ENCODE data around the gene CYSLTR2. TPM values are rescaled to one million over a fixed set of nuclear protein-coding genes. Genes with fewer than 3 reads are reported as not detected.
A peak's percentile ranks its signal among the peaks of the same experiment; 100 is the strongest.

Gene CYSLTR2
- total and polyA plus RNA-seq, 2 experiments from 2014 or later: not detected

DNA sequence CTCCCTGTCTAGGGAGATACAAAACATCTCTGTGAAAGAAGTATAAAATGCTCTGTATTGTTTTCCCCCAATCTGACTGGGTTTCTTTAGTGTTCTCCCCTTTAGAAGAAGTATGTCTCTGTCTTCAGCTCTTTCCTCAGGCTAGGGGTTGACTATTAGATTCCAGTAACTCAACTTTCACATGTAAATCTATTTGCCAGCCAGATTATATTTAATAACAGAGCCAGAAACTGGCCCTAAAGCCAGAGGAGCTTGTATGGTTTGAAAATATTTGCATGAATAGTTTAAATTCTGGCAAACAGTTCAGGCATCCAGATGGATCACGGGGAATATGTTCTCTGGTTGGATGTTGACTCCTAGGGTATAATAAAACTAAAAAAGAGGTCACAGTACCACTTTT is 22.3 kb upstream of the CYSLTR2 start:
- 35 to 48% methylated on average over 1 of the region's 1 CpG for whole genome bisulfite sequencing, 2 experiments (ENCODE audit: low coverage in 1 of 2, low lambda C conversion rate in 2 of 2, missing lambda C conversion rate in 2 of 2)
- Histone ChIP-seq H3K27ac (no peak overlapping the region), H2AFZ (no peak overlapping the region), H3K4me3 (no peak overlapping the region), H4K20me1 (ENCODE audit: insufficient read depth) (no peaks in the 10 kb centered on the region), H3K4me2 (ENCODE audit: unreplicated experiment) (no peak overlapping the region), H3K9ac (no peak overlapping the region), H3K36me3 (ENCODE audit: low read depth) (no peaks in the 10 kb centered on the region), H3K9me2 (ENCODE audit: insufficient read depth) (no peaks in the 10 kb centered on the region), H3F3A (ENCODE audit: insufficient read depth) (no peaks in the 10 kb centered on the region), H3K79me2 (ENCODE audit: insufficient read depth) (no peaks in the 10 kb centered on the region), H3K27me3 (replicated peaks; ENCODE audit: insufficient read depth) (peaks cover 26% of the 10 kb centered on the region), H3K4me1 (ENCODE audit: insufficient read depth) (no peaks in the 10 kb centered on the region), H3K9me3 (ENCODE audit: low read depth) (no peaks in the 10 kb centered on the region)
- DNase-seq: no peak
- in situ Hi-C loops (cut with MboI): no loop called here
- no peak for TF ChIP-seq EZH2phosphoT487 (IDR thresholded peaks at IDR 0.05; ENCODE audit: insufficient read depth, low read depth)
- no peak for TF ChIP-seq EZH2 (IDR thresholded peaks at IDR 0.05; ENCODE audit: insufficient read depth, poor library complexity, severe bottlenecking)

DNA sequence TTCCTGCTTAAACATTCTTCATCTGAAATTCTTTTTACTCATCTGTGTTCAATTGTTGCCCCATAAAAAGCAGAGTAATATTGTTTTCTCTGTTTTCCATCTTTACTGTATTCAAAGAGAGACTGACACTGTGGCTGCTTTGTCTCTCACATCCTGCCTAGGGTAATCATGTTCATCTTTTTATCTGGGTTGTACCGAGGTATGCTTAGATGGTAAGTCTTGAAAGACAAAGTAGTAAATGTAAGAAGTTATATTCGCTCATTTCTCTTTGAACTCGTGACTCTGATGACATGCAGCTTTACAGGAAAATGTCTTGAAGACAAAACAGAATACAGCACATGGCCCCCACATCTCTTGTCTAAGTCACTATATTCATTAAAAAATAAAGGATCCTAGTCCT is 20.0 kb upstream of the CYSLTR2 start:
- Histone ChIP-seq H3K4me2 (ENCODE audit: unreplicated experiment) (no peak overlapping the region), H3K9me2 (ENCODE audit: insufficient read depth) (no peaks in the 10 kb centered on the region), H3K27me3 (replicated peaks; ENCODE audit: insufficient read depth) (peaks cover 26% of the 10 kb centered on the region), H3K4me1 (ENCODE audit: insufficient read depth) (no peaks in the 10 kb centered on the region), H3K27ac (no peak overlapping the region), H3K9me3 (ENCODE audit: low read depth) (no peaks in the 10 kb centered on the region), H3K4me3 (no peak overlapping the region), H3F3A (ENCODE audit: insufficient read depth) (no peaks in the 10 kb centered on the region), H4K20me1 (ENCODE audit: insufficient read depth) (no peaks in the 10 kb centered on the region), H3K36me3 (ENCODE audit: low read depth) (no peaks in the 10 kb centered on the region), H3K79me2 (ENCODE audit: insufficient read depth) (no peaks in the 10 kb centered on the region), H3K9ac (no peak overlapping the region), H2AFZ (no peak overlapping the region)
- TF ChIP-seq EZH2 (IDR thresholded peaks at IDR 0.05; ENCODE audit: insufficient read depth, poor library complexity, severe bottlenecking) (no peak), EZH2phosphoT487 (IDR thresholded peaks at IDR 0.05; ENCODE audit: insufficient read depth, low read depth) (no peak)
- in situ Hi-C loops (cut with MboI): no loop called here
- no peak for DNase-seq
- WGBS, 2 experiments (ENCODE audit: low coverage in 1 of 2, low lambda C conversion rate in 2 of 2, missing lambda C conversion rate in 2 of 2): 1 to 2% methylated on average over 3 of the region's 3 CpGs

- H3K79me2 ChIP-seq (ENCODE audit: insufficient read depth): no peaks in the 10 kb centered on the region
- no peak overlapping the region for H3K4me3 ChIP-seq
- H3K9ac ChIP-seq: no peak overlapping the region
- peaks cover 26% of the 10 kb centered on the region for H3K27me3 ChIP-seq (replicated peaks; ENCODE audit: insufficient read depth)
- TF ChIP-seq EZH2 (IDR thresholded peaks at IDR 0.05; ENCODE audit: insufficient read depth, poor library complexity, severe bottlenecking) (no peak), EZH2phosphoT487 (IDR thresholded peaks at IDR 0.05; ENCODE audit: insufficient read depth, low read depth) (no peak)
- H3K36me3 ChIP-seq (ENCODE audit: low read depth): no peaks in the 10 kb centered on the region
- in situ Hi-C loops (cut with MboI): no loop called here
- no peak overlapping the region for H2AFZ ChIP-seq
- no peak overlapping the region for H3K27ac ChIP-seq
- DNase-seq: no peak
- no peak overlapping the region for H3K4me2 ChIP-seq (ENCODE audit: unreplicated experiment)
- H3K4me1 ChIP-seq (ENCODE audit: insufficient read depth): no peaks in the 10 kb centered on the region
- H3K9me2 ChIP-seq (ENCODE audit: insufficient read depth): no peaks in the 10 kb centered on the region
- no peaks in the 10 kb centered on the region for H4K20me1 ChIP-seq (ENCODE audit: insufficient read depth)
- no peaks in the 10 kb centered on the region for H3K9me3 ChIP-seq (ENCODE audit: low read depth)
- no peaks in the 10 kb centered on the region for H3F3A ChIP-seq (ENCODE audit: insufficient read depth)
Observed at GRCh38 chr13:48634636-48635035, 19.1 kb upstream of the CYSLTR2 start.

DNA sequence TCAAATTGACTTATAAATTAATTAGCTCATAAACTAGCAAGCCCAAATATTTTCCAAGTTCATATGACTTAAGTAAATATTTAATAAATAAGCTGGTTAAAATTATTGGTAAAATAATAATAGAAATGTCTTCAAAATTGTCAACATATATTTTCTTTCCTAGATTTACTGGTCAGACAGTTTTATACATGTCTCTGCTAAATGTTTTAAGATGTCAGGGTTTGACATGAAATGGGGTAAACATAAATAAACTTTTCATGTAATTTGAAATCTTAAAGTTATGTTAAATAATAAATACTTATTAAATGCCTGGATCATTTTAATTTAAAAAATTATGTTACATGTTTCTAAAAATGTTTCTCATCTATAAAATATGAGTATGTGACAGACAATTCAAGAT is 18.3 kb upstream of the CYSLTR2 start:
- no peaks in the 10 kb centered on the region for H3K9me3 ChIP-seq (ENCODE audit: low read depth)
- no peaks in the 10 kb centered on the region for H3K9me2 ChIP-seq (ENCODE audit: insufficient read depth)
- no peak for DNase-seq
- peaks cover 26% of the 10 kb centered on the region for H3K27me3 ChIP-seq (replicated peaks; ENCODE audit: insufficient read depth)
- H3K4me2 ChIP-seq (ENCODE audit: unreplicated experiment): no peak overlapping the region
- H3K4me3 ChIP-seq: no peak overlapping the region
- in situ Hi-C loops (cut with MboI): no loop called here
- H3K4me1 ChIP-seq (ENCODE audit: insufficient read depth): no peaks in the 10 kb centered on the region
- H2AFZ ChIP-seq: no peak overlapping the region
- H4K20me1 ChIP-seq (ENCODE audit: insufficient read depth): no peaks in the 10 kb centered on the region
- H3K9ac ChIP-seq: no peak overlapping the region
- no peaks in the 10 kb centered on the region for H3K36me3 ChIP-seq (ENCODE audit: low read depth)
- no peak overlapping the region for H3K27ac ChIP-seq
- no peaks in the 10 kb centered on the region for H3F3A ChIP-seq (ENCODE audit: insufficient read depth)
- H3K79me2 ChIP-seq (ENCODE audit: insufficient read depth): no peaks in the 10 kb centered on the region
- TF ChIP-seq EZH2 (IDR thresholded peaks at IDR 0.05; ENCODE audit: insufficient read depth, poor library complexity, severe bottlenecking) (no peak), EZH2phosphoT487 (IDR thresholded peaks at IDR 0.05; ENCODE audit: insufficient read depth, low read depth) (no peak)

DNA sequence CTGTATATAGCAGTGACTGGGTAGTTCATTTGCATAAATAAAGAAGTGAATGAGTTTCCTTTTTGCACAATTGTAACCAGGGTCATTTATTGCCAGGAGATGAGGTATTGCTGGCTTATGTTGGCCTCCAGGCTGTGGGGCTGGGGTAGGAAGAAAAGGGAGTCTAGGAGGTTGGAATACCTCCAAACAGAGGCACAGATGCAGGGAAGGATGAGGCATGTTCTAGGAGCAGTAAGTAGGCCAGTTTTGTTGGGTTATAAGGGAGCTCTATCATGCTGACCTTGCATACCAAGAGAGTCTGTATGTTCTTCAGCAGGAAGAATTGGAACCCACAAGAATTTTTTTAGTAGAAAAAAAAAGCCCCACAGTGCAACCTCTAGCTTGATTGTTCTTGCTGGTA is 17.2 kb upstream of the CYSLTR2 start:
- H3K4me1 ChIP-seq (ENCODE audit: insufficient read depth): no peaks in the 10 kb centered on the region
- no peaks in the 10 kb centered on the region for H4K20me1 ChIP-seq (ENCODE audit: insufficient read depth)
- in situ Hi-C loops (cut with MboI): no loop called here
- peaks cover 20% of the 10 kb centered on the region for H3K27me3 ChIP-seq (replicated peaks; ENCODE audit: insufficient read depth)
- H2AFZ ChIP-seq: no peak overlapping the region
- peak; percentile 11 for DNase-seq
- no peak overlapping the region for H3K4me2 ChIP-seq (ENCODE audit: unreplicated experiment)
- H3K4me3 ChIP-seq: no peak overlapping the region
- H3K79me2 ChIP-seq (ENCODE audit: insufficient read depth): no peaks in the 10 kb centered on the region
- no peaks in the 10 kb centered on the region for H3K9me3 ChIP-seq (ENCODE audit: low read depth)
- TF ChIP-seq EZH2 (IDR thresholded peaks at IDR 0.05; ENCODE audit: insufficient read depth, poor library complexity, severe bottlenecking) (no peak), EZH2phosphoT487 (IDR thresholded peaks at IDR 0.05; ENCODE audit: insufficient read depth, low read depth) (no peak)
- no peaks in the 10 kb centered on the region for H3K9me2 ChIP-seq (ENCODE audit: insufficient read depth)
- no peaks in the 10 kb centered on the region for H3F3A ChIP-seq (ENCODE audit: insufficient read depth)
- H3K27ac ChIP-seq: no peak overlapping the region
- no peaks in the 10 kb centered on the region for H3K36me3 ChIP-seq (ENCODE audit: low read depth)
- no peak overlapping the region for H3K9ac ChIP-seq
